PC-3 (cell line): Measurements from ENCODE around the gene PRR23C.

Experiments used
- EZH2 ChIP-seq: fragments of 300-600 bp; sonication (generic); IDR thresholded peaks from one replicate; pipeline ENCODE4 v1.6.1; 2017; ENCODE audit warnings: antibody characterized with exemption, mild to moderate bottlenecking, low read length; ENCODE audit not compliant: unreplicated experiment
- EZH2phosphoT487 ChIP-seq: fragments of 300-600 bp; sonication (generic); IDR thresholded peaks from 2 replicates; pipeline ENCODE4 v1.6.1; 2018; ENCODE audit warnings: mild to moderate bottlenecking, antibody characterized with exemption, low read length, borderline replicate concordance
- TF ChIP-seq, protein P1 (sequence below): fragments of 300-600 bp; sonication (generic); conservative IDR thresholded peaks from 2 replicates; pipeline ENCODE4 v1.5.1; 2017; ENCODE audit warnings: antibody characterized with exemption, low read depth, mild to moderate bottlenecking, low read length

DNA sequence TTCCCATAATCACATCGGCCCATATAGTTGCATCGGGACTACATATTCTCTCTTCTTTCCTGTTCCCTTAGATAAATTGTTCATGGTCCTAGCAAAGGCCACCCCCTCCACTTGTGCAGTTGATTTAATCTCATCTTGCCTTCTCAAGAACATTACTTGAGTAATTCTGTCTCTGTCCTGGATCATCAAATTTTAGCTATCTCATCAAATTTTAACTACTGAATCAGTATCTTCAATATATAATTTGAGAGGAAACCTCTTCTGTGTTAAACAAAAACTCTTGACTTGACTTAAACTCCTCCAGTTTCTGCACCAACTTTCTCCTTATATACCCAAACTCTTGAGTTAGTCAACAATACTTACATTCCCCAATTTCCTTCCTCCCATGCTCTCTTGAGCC lies 19.7 kb downstream of the PRR23C start:
- TF ChIP-seq, protein P1, sequence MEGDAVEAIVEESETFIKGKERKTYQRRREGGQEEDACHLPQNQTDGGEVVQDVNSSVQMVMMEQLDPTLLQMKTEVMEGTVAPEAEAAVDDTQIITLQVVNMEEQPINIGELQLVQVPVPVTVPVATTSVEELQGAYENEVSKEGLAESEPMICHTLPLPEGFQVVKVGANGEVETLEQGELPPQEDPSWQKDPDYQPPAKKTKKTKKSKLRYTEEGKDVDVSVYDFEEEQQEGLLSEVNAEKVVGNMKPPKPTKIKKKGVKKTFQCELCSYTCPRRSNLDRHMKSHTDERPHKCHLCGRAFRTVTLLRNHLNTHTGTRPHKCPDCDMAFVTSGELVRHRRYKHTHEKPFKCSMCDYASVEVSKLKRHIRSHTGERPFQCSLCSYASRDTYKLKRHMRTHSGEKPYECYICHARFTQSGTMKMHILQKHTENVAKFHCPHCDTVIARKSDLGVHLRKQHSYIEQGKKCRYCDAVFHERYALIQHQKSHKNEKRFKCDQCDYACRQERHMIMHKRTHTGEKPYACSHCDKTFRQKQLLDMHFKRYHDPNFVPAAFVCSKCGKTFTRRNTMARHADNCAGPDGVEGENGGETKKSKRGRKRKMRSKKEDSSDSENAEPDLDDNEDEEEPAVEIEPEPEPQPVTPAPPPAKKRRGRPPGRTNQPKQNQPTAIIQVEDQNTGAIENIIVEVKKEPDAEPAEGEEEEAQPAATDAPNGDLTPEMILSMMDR = no peak
- TF ChIP-seq EZH2phosphoT487 (no peak), EZH2 (no peak)
